GM13976 (cell line): ENCODE results near the gene NME7.
"Not testable (repeated sequence)": the region's sequence is repeated elsewhere in the genome, so short reads cannot be mapped to it uniquely, and the experiment has no call there.

ENCODE experiments used
- DNase-seq: peaks from one replicate; pipeline ENCODE4 v3.0.0; 2012; ENCODE audit warnings: low spot score
- in situ Hi-C: fragments of 300-500 bp; cut with MboI; formaldehyde crosslinking; loops from one replicate; pipeline ENCODE4 v1.12.0; 2022; ENCODE audit warnings: low sequenced_read_pairs, mixed read lengths, inconsistent platforms; ENCODE audit not compliant: unreplicated experiment
- TF ChIP-seq, protein P1 (sequence below): IDR thresholded peaks from 2 replicates; pipeline ENCODE4 v1.5.1; 2012; ENCODE audit warnings: borderline replicate concordance, mild to moderate bottlenecking; ENCODE audit not compliant: insufficient read depth; ENCODE audit errors: extremely low read depth, missing control alignments, control extremely low read depth

NME7 gene

DNA sequence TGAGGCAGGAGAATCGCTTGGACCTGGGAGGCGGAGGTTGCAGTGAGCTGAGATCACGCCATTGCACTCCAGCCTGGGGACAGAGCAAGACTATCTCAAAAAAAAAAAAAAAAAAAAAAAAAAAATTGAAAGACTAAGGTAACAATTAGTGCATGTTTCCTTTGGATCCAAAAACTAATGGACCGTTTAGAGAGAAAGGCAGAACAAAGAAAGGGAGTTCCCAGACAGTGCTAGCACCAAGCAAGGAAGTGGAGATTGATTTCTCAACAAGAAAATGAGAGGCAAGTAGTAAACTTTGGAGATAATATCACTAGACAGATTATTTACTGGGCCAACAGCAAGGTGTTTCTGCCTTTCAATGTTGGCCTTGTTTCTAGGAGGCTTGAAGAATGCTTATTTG, 236.9 kb downstream of the NME7 start:
- TF ChIP-seq, protein P1, sequence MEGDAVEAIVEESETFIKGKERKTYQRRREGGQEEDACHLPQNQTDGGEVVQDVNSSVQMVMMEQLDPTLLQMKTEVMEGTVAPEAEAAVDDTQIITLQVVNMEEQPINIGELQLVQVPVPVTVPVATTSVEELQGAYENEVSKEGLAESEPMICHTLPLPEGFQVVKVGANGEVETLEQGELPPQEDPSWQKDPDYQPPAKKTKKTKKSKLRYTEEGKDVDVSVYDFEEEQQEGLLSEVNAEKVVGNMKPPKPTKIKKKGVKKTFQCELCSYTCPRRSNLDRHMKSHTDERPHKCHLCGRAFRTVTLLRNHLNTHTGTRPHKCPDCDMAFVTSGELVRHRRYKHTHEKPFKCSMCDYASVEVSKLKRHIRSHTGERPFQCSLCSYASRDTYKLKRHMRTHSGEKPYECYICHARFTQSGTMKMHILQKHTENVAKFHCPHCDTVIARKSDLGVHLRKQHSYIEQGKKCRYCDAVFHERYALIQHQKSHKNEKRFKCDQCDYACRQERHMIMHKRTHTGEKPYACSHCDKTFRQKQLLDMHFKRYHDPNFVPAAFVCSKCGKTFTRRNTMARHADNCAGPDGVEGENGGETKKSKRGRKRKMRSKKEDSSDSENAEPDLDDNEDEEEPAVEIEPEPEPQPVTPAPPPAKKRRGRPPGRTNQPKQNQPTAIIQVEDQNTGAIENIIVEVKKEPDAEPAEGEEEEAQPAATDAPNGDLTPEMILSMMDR, result no peak
- no peak for DNase-seq
- in situ Hi-C loops, result no loop called here

DNA sequence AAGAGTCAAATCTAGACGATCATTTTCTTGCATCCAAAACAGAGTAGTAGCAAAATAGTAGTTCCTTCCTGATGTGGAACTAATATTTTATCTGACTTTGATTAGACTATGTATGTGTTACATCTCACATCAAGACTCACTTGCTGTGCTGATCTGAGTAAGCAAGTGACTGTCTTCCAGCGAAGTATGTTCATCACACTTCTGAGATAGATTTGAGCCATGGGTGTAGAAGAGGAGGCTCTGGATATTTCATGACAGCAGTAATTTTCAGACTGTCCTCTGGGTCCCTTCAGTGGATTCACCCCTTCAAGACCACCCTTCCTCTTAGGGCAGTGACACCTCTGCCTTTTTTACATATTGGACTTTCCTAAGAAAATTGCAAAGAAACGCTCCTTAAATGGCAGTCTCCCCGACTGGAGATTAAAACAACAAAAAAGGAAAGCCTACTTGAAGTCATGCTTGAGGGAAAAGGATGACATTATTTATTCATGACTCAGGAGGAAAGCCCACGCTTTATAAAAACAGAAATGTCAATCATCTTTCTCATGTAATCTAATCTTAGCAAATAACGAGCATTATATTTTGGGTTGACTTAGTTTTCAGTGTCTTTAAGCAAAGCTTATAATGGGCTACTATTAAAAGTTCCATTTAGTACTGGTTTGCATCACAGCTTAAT, 238.3 kb downstream of the NME7 start:
- in situ Hi-C loops, result no loop called here
- DNase-seq, result no peak
- TF ChIP-seq, protein P1, result no peak

DNA sequence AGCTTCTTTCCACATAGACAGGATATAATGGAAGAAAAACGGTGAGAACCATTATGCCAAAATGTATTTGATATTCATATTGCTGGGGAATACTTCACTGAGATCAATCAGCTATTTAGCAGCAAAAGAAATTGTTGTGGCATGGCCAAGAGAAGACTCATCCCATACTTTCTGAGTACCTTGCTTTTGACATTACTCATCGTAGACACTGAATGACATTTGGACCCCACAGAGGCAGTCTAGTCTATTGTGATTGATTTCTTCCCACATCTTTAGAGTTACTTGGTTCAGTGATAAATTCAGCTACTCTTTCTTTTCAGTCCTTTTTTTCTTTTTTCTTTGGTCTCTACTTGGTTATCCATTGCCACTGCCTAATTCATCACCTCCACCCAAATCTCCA, 239.0 kb downstream of the NME7 start:
- in situ Hi-C loops, result no loop called here

DNA sequence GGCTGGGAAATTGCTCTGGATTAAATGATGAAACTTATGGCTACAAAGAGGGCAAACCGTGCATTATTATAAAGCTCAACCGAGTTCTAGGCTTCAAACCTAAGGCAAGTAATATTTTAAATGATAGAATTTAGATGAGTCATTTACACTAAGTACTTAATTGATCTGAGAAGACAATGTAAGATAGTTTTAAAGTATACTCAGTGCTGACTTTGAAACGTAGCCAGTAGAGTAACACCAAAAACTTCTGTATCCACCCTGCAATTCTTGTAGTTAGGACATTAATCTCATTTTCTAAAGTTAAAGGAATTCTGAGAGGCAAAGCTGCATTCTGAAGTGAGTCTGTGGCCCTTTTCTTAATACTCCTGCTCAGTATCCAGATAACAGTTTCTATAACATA, 240.3 kb downstream of the NME7 start:
- in situ Hi-C loops, result no loop called here
- TF ChIP-seq, protein P1, result no peak
- no peak for DNase-seq

More for the DNA sequence above, 239.0 kb downstream of the NME7 start:
- TF ChIP-seq, protein P1, result no peak
- no peak for DNase-seq

DNA sequence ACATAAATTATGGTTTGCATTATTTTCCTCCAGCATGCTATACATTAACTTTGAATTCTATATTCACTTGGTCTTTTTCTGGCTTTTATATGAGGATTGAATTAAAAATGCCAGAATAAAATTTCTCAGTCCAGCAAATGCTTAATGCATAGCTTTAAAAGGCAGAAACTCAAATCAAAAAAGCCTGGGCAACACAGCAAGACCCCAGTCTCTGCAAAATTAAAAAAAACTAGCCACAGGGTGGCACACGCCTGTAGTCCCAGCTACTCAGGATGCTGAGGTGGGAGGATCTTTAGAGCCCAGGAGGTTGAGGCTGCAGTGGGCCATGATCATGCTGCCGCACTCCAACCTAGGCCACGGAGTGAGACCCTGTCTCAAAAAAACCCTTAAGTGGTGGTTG, 241.3 kb downstream of the NME7 start:
- TF ChIP-seq, protein P1, result no peak
- no peak for DNase-seq
- in situ Hi-C loops, result no loop called here

DNA sequence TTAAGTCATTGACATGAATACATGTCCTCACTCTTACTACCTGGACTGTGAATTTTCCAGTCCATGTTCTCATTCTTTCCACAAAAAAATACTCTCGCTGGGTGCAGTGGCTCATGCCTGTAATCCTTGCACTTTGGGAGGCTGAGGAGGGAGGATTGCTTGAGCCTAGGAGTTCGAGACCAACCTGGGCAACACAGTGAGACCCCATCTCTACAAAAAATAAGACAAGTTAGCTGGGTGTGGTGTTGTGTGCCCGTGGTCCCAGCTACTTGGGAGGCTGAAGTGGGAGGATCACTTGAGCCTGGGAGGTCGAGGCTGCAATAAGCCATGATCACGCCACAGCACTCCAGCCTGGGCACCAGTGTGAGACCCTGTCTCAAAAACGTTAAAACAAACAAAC, 242.0 kb downstream of the NME7 start:
- DNase-seq, in situ Hi-C loops: not testable (repeated sequence)

DNA sequence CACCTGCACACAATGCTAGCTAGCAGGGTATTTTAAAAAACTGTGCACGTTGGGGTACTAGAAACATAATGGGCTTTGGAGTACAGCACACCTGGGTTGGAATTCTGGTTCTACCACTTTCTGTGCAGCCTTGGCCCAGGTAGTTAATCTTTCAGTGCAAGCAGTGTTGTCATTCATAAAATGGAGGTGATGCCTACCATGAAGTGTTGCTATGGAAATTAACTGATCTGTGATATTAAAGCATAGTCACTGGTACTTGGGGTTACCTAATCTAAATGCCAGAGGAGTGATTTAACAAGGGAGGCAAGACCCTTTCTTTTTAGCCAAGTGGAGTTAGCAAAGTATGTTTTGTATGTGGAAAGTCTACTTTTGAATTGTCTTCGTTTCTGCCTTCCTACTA, 243.1 kb downstream of the NME7 start:
- in situ Hi-C loops, result loop anchor here (25.0 kb wide), 1 partner anchor 512 kb away; no protein-coding TSS in a partner anchor
- no peak for DNase-seq
- TF ChIP-seq, protein P1, result no peak
